Measurements from ENCODE around the gene LSM14B.

- TF ChIP-seq CTCF (IDR thresholded peaks at IDR 0.05; ENCODE audit: borderline replicate concordance, extremely low read depth, low read length, poor library complexity, severe bottlenecking): no peak
- no peak for TF ChIP-seq EZH2 (IDR thresholded peaks at IDR 0.05; ENCODE audit: borderline replicate concordance, low read depth, low read length, severe bottlenecking)
These were observed 18.0 kb upstream of the LSM14B start for GRCh38 chr20:62104234-62104789.
